K562 (cell line): ENCODE results near the gene ARL14EP. TPM values are rescaled to one million over a fixed set of nuclear protein-coding genes. Genes with fewer than 3 reads are reported as not detected.

Experiments
- ATAC-seq: fragments of 200-7000 bp; cut with Tn5 transposase; 3 replicates; pipeline ENCODE4 v1.9.1; 2020; ENCODE audit warnings: moderate library complexity
- BruUV-seq: library from RNA; stranded (reverse); fragments of 400-500 nt; replicated peaks from 2 replicates; lab custom pipeline; 2021; lab: Mats Ljungman, UMichigan
- CTCF ChIA-PET: fragments of 300-600 bp; formaldehyde crosslinking; extraction: SDS; loops from one replicate; lab custom pipeline; 2021; ENCODE audit warnings: low intra/inter-chr PET ratio; lab: Yijun Ruan, JAX
- POLR2A ChIA-PET: fragments of 300-600, 350-650 bp; sonication (Branson Sonifier 250); formaldehyde crosslinking; extraction: SDS; loops from one replicate; lab custom pipeline; 2021; ENCODE audit warnings: antibody characterized with exemption, inconsistent platforms; lab: Yijun Ruan, JAX
- DNase-seq, 4 experiments: peaks; one replicate each; pipeline versions ENCODE4 v3.0.0 to v3.0.0-alpha.2; 2011 to 2018; ENCODE audit warnings: low spot score in 3 of 4, mixed read lengths in 3 of 4; ENCODE audit errors: extremely low read depth in 1 of 4
- FAIRE-seq: peaks from 2 replicates; lab custom pipeline; 2011; peaks lifted over from hg19 to GRCh38; lab: Jason Lieb, UNC
- H2AFZ ChIP-seq: 2 replicates; pipeline ENCODE4 v1.6.0; 2011; ENCODE audit warnings: low read depth, low read length, control low read depth, inconsistent platforms
- H3K27ac ChIP-seq: fragments of 200-600 bp; 3 replicates; pipeline ENCODE4 v1.8.0; 2011; ENCODE audit warnings: low read depth, mild to moderate bottlenecking, control low read depth, inconsistent platforms, low read length, moderate library complexity, mixed read lengths; ENCODE audit errors: extremely low read depth
- H3K27me3 ChIP-seq, 2 experiments: fragments of 300-600 bp in 1 of 2; 2 replicates in 1 of 2; 3 replicates in 1 of 2; pipeline versions ENCODE4 v1.6.0 to v1.8.0; 2011; ENCODE audit warnings: inconsistent platforms in 2 of 2, low read length in 2 of 2, mild to moderate bottlenecking in 1 of 2, mixed read lengths in 1 of 2, moderate library complexity in 1 of 2; ENCODE audit not compliant: control insufficient read depth in 2 of 2, insufficient read depth in 2 of 2
- H3K36me3 ChIP-seq: fragments of 300-600 bp; 3 replicates; pipeline ENCODE4 v1.8.0; 2011; ENCODE audit warnings: mild to moderate bottlenecking, low read length, inconsistent platforms; ENCODE audit not compliant: control insufficient read depth, insufficient read depth
- H3K4me1 ChIP-seq, 2 experiments: fragments of 200-600 bp in 1 of 2; replicated peaks in 1 of 2; 2 replicates in 1 of 2; 3 replicates in 1 of 2; pipeline versions ENCODE4 v1.5.1 to v1.8.0; 2011; ENCODE audit warnings: inconsistent platforms in 2 of 2, low read length in 2 of 2, mild to moderate bottlenecking in 1 of 2, mixed read lengths in 1 of 2, moderate library complexity in 1 of 2; ENCODE audit not compliant: control insufficient read depth in 2 of 2, insufficient read depth in 2 of 2
- H3K4me2 ChIP-seq: 2 replicates; pipeline ENCODE4 v1.6.1; 2011; ENCODE audit warnings: low read length, control low read depth, inconsistent platforms, mixed read lengths; ENCODE audit not compliant: insufficient read depth
- H3K4me3 ChIP-seq: fragments of 200-600 bp; sonication (generic), shearing (Covaris generic); 2 replicates; pipeline ENCODE4 v1.5.1; 2016; ENCODE audit warnings: control low read depth, inconsistent platforms
- H3K79me2 ChIP-seq: fragments of 200-600 bp; 3 replicates; pipeline ENCODE4 v1.8.0; 2011; ENCODE audit warnings: low read length, inconsistent platforms; ENCODE audit not compliant: control insufficient read depth, insufficient read depth
- H3K9ac ChIP-seq, 2 experiments: 2 replicates each; pipeline versions ENCODE4 v1.6.0 to v1.6.1; 2011; ENCODE audit warnings: low read depth in 2 of 2, low read length in 2 of 2, control low read depth in 1 of 2, inconsistent platforms in 1 of 2, mild to moderate bottlenecking in 1 of 2, mixed read lengths in 1 of 2; ENCODE audit not compliant: insufficient read depth in 1 of 2
- H3K9me1 ChIP-seq: one replicate; pipeline ENCODE4 v1.6.0; 2011; ENCODE audit warnings: inconsistent platforms, mild to moderate bottlenecking, low read length, moderate library complexity; ENCODE audit not compliant: control insufficient read depth, insufficient read depth
- H3K9me3 ChIP-seq: replicated peaks from 2 replicates; pipeline ENCODE4 v1.5.1; 2011; ENCODE audit warnings: low read depth, low read length, inconsistent platforms; ENCODE audit not compliant: control insufficient read depth, insufficient read depth
- H4K20me1 ChIP-seq: replicated peaks from 2 replicates; pipeline ENCODE4 v1.6.1; 2011; ENCODE audit warnings: low read length, inconsistent platforms, mixed read lengths; ENCODE audit not compliant: control insufficient read depth, insufficient read depth
- E4F1 ChIP-seq: fragments of 250-450 bp; sonication (Bioruptor Pico); IDR thresholded peaks from 2 replicates; pipeline ENCODE4 v1.5.0; 2021; ENCODE audit warnings: mild to moderate bottlenecking, borderline replicate concordance
- HNRNPUL1 ChIP-seq: fragments of 200-400 bp; formaldehyde crosslinking; IDR thresholded peaks from 2 replicates; pipeline ENCODE4 v1.6.1; 2017; ENCODE audit warnings: low read length
- ILF3 ChIP-seq: fragments of 450-650 bp; IDR thresholded peaks from 2 replicates; pipeline ENCODE4 v1.6.1; 2018; ENCODE audit warnings: antibody characterized with exemption, mild to moderate bottlenecking, moderate library complexity, borderline replicate concordance
- MAZ ChIP-seq, 2 experiments: fragments of 450-650 bp in 1 of 2; sonication (generic) in 1 of 2; formaldehyde crosslinking; IDR thresholded peaks in 1 of 2; conservative IDR thresholded peaks in 1 of 2; 2 replicates each; pipeline versions ENCODE4 v1.4.0 to v1.5.0; 2020; ENCODE audit warnings: mild to moderate bottlenecking in 1 of 2, missing genetic modification reagents in 1 of 2
- SMAD2 ChIP-seq: fragments of 150-350 bp; IDR thresholded peaks from 2 replicates; pipeline ENCODE4 v1.6.1; 2014; ENCODE audit warnings: low read depth, mild to moderate bottlenecking, low read length
- SNIP1 ChIP-seq: fragments of 450-650 bp; IDR thresholded peaks from 2 replicates; pipeline ENCODE4 v1.7.1; 2017; ENCODE audit warnings: low read depth, mild to moderate bottlenecking
- ZNF12 ChIP-seq: sonication (generic); formaldehyde crosslinking; IDR thresholded peaks from 2 replicates; pipeline ENCODE4 v1.4.0; 2020; ENCODE audit warnings: mild to moderate bottlenecking, missing genetic modification reagents
- ZNF146 ChIP-seq: IDR thresholded peaks from one replicate; pipeline ENCODE4 v1.6.1; 2018; ENCODE audit warnings: missing compliant biosample characterization; ENCODE audit not compliant: unreplicated experiment
- WGBS: fragments of 100-300 bp; shearing (Covaris generic); methylation state at CpG from one replicate; pipeline ENCODE4 v1.1.6; 2016; ENCODE audit warnings: low coverage, mixed read lengths; ENCODE audit not compliant: insufficient coverage; ENCODE audit errors: missing lambda C conversion rate; 5-methylcytosine and 5-hydroxymethylcytosine counted together
- in situ Hi-C: fragments of 300-500 bp; cut with MboI; formaldehyde crosslinking; loops from 4 replicates; pipeline ENCODE4 v1.15.0; 2018; ENCODE audit warnings: inconsistent platforms, mixed read lengths
- intact Hi-C: fragments of 100-400 bp; cut with micrococcal nuclease; formaldehyde crosslinking; loops from 2 replicates; pipeline ENCODE4 v1.14.2; 2022
- polyA plus RNA-seq, 8 experiments: library from polyadenylated mRNA; depleted of rRNA in 4 of 8; stranded (reverse) in 5 of 8; unstranded in 3 of 8; fragments of >200 nt; fragmentation: Nextera tagmentation in 2 of 8; fragmentation: Illumina TruSeq in 1 of 8; extraction: Ambion mirVana in 2 of 8; extraction: Trizol in 1 of 8; gene quantifications; 2 replicates each; pipeline versions ENCODE4 v1.2.1 to v1.2.3, GENCODE V29; 2011 to 2014; ENCODE audit warnings: inconsistent platforms in 1 of 8, missing spikeins in 1 of 8
- total RNA-seq, 7 experiments: library from RNA; depleted of rRNA in 6 of 7; stranded (reverse); fragments of >200 nt in 6 of 7; fragmentation: Illumina TruSeq in 2 of 7; extraction: Trizol in 2 of 7; gene quantifications; 2 replicates each; pipeline versions ENCODE4 v1.2.1 to v1.2.3, GENCODE V29; 2011 to 2021; ENCODE audit warnings: low replicate concordance in 1 of 7

The ARL14EP gene
- total and polyA plus RNA-seq, 9 of the 15 experiments (the other 6 are each of a cell fraction or from before 2014, with no cell fraction given), result 11.4 to 42.7 (median 25.9) TPM

- CTCF ChIA-PET, result no interaction called here
- ATAC-seq, result no peak
- DNase-seq, result no peak
- no peak overlapping the region for H3K9ac ChIP-seq
- TF ChIP-seq ILF3 (no peak), MAZ (CRISPR knock-in tag; conservative IDR thresholded peaks at IDR 0.05 in 1 of 2, IDR thresholded peaks at IDR 0.05 in 1 of 2) (no peak), HNRNPUL1 (no peak), SNIP1 (no peak), ZNF12 (CRISPR knock-in tag) (no peak), SMAD2 (no peak)
- TF ChIP-seq, all 486 proteins: peak for 0
- in situ Hi-C loops, result no loop called here
- no peak overlapping the region for H3K27ac ChIP-seq
- no peaks in the 10 kb centered on the region for H3K79me2 ChIP-seq
- no peaks in the 10 kb centered on the region; the same call in 1 of the 2 replicates for H3K9me3 ChIP-seq
- intact Hi-C loops, result no loop called here
- H3K27me3 ChIP-seq, result no peaks in the 10 kb centered on the region
- H3K4me3 ChIP-seq, result no peak overlapping the region
- no TSS peak for BruUV-seq
- no peak overlapping the region for H2AFZ ChIP-seq
- H3K36me3 ChIP-seq, result peaks cover 2% of the 10 kb centered on the region; the same call in 1 of the 3 replicates
- H4K20me1 ChIP-seq, result no peaks in the 10 kb centered on the region
- no peak overlapping the region for H3K4me2 ChIP-seq
- H3K9me1 ChIP-seq, result no peaks in the 10 kb centered on the region
- no peak for FAIRE-seq
- POLR2A ChIA-PET, result no interaction called here
- no peaks in the 10 kb centered on the region for H3K4me1 ChIP-seq
These were observed 21.2 kb downstream of the ARL14EP start for GRCh38 chr11:30344085-30344484.

DNA sequence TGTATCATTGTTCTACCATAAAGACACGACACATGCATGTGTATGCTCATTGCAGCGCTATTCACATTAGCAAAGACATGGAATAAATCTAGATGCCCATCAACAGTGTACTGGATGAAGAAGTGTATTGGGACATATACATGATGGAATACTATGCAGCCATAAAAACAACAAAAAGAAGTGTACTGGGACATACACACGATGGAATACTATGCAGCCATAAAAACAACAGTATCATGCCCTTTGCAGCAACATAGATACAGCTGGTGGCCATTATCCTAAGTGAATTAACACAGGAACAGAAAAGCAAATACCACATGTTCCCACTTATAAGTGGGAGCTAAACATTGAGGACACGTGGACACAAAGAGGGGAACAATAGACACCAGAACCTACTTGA, 22.7 kb downstream of the ARL14EP start:
- 80% methylated on average over 4 of the region's 4 CpGs for WGBS
- no peak overlapping the region for H3K27ac ChIP-seq
- DNase-seq, result no peak
- in situ Hi-C loops, result loop anchor here (5.0 kb wide), 1 partner anchor 572 kb away; no protein-coding TSS in a partner anchor
- no peaks in the 10 kb centered on the region for H3K79me2 ChIP-seq
- BruUV-seq, result no TSS peak
- H3K4me2 ChIP-seq, result no peak overlapping the region
- H3K4me3 ChIP-seq, result no peak overlapping the region
- H3K9me3 ChIP-seq, result no peaks in the 10 kb centered on the region; the same call in 1 of the 2 replicates
- no peak overlapping the region for H3K9ac ChIP-seq
- no peak for FAIRE-seq
- TF ChIP-seq E4F1 (CRISPR knock-in tag) (no peak), ZNF146 (CRISPR knock-in tag) (peak; percentile 81)
- no peaks in the 10 kb centered on the region for H3K4me1 ChIP-seq
- intact Hi-C loops, result loop anchor here (1.0 kb wide), 1 partner anchor 573 kb away; no protein-coding TSS in a partner anchor
- POLR2A ChIA-PET, result interaction anchor here (0.6 kb wide), 1 partner anchor 8 kb away, joined by 6 read pairs; no protein-coding TSS in a partner anchor
- no peaks in the 10 kb centered on the region for H3K36me3 ChIP-seq
- no peak for ATAC-seq
- CTCF ChIA-PET, result no interaction called here
- H3K27me3 ChIP-seq, result no peaks in the 10 kb centered on the region
- no peak overlapping the region for H2AFZ ChIP-seq
- no peaks in the 10 kb centered on the region for H3K9me1 ChIP-seq
- H4K20me1 ChIP-seq, result no peaks in the 10 kb centered on the region
